KOPT-K1 (cell line): ENCODE measurements around the gene ENOX2.
"Not testable (repeated sequence)": the region's sequence is repeated elsewhere in the genome, so short reads cannot be mapped to it uniquely, and the experiment has no call there.

Source experiments
- H3K27ac ChIP-seq: fragments of 200-600 bp; sonication (generic); 2 replicates; pipeline ENCODE4 v1.5.1; 2016; ENCODE audit warnings: antibody characterized with exemption, mild to moderate bottlenecking, low read depth, low read length; ENCODE audit not compliant: poor library complexity, severe bottlenecking
- H3K36me3 ChIP-seq: fragments of 200-600 bp; sonication (generic); 2 replicates; pipeline ENCODE4 v1.5.1; 2017; ENCODE audit warnings: antibody characterized with exemption, mild to moderate bottlenecking, low read length, moderate library complexity; ENCODE audit not compliant: insufficient read depth
- H3K9me3 ChIP-seq: fragments of 200-600 bp; sonication (generic); 2 replicates; pipeline ENCODE4 v1.5.1; 2017; ENCODE audit warnings: antibody characterized with exemption, low read length, mild to moderate bottlenecking; ENCODE audit not compliant: insufficient read depth, poor library complexity, severe bottlenecking

Gene ENOX2

GRCh38 chrX:130719413-130719812 lies 183.6 kb downstream of the ENOX2 start:
- no peaks in the 10 kb centered on the region for H3K36me3 ChIP-seq
- H3K27ac ChIP-seq = no peak overlapping the region
- H3K9me3 ChIP-seq = no peaks in the 10 kb centered on the region

GRCh38 chrX:130718137-130718536 lies 184.9 kb downstream of the ENOX2 start:
- Histone ChIP-seq H3K27ac (no peak overlapping the region), H3K36me3 (no peaks in the 10 kb centered on the region), H3K9me3 (no peaks in the 10 kb centered on the region)

GRCh38 chrX:130716781-130717413 lies 186.1 kb downstream of the ENOX2 start:
- no peaks in the 10 kb centered on the region for H3K36me3 ChIP-seq
- no peaks in the 10 kb centered on the region for H3K9me3 ChIP-seq
- no peak overlapping the region for H3K27ac ChIP-seq

DNA sequence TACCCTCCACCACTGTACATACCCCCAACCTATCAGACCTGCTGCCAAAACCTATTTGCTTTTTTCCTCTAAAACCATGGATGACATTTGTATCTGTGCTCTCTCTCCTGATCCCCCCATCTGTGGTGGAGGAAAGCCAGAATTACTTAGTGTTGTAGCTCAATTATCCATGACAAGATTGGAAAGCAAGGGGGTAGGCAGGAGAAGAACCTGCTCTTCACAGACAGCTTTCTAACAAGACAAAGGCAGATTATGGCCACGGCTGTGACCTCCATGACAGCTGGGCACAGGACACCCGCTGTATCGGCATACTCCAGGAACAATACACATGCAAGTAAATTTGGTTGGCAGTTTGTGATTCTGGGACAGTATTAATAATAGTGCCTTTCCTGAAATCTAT lies 186.7 kb downstream of the ENOX2 start:
- H3K9me3 ChIP-seq = no peaks in the 10 kb centered on the region
- no peak overlapping the region for H3K27ac ChIP-seq
- no peaks in the 10 kb centered on the region for H3K36me3 ChIP-seq

- Histone ChIP-seq H3K9me3 (no peaks in the 10 kb centered on the region), H3K27ac (no peak overlapping the region)
Measured at GRCh38 chrX:130715299-130715698, 187.7 kb downstream of the ENOX2 start.

DNA sequence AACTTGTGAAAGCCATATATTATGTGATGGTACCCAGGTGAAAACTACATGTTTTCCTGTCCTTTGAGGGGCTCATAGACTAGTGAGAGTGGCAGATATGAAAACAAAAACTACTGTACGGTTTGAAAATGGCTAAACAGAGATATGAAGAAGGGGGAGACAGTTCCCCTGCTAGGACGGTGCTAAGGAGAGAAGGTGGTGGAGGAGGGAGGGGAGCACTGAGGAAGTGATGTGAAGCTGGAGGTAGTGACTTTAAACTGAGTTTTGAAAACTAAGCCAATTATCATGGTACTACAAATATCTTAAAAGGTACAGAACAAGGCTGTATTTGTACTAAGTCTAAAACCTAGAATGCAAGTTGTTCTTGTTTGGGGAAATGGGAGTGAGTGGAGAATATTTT lies 188.3 kb downstream of the ENOX2 start:
- Histone ChIP-seq H3K27ac (no peak overlapping the region), H3K36me3 (no peaks in the 10 kb centered on the region), H3K9me3 (no peaks in the 10 kb centered on the region)

More at GRCh38 chrX:130715299-130715698, 187.7 kb downstream of the ENOX2 start:
- no peaks in the 10 kb centered on the region for H3K36me3 ChIP-seq

GRCh38 chrX:130714135-130714534 lies 188.9 kb downstream of the ENOX2 start:
- Histone ChIP-seq H3K36me3 (no peaks in the 10 kb centered on the region), H3K27ac (no peak overlapping the region), H3K9me3 (no peaks in the 10 kb centered on the region)

DNA sequence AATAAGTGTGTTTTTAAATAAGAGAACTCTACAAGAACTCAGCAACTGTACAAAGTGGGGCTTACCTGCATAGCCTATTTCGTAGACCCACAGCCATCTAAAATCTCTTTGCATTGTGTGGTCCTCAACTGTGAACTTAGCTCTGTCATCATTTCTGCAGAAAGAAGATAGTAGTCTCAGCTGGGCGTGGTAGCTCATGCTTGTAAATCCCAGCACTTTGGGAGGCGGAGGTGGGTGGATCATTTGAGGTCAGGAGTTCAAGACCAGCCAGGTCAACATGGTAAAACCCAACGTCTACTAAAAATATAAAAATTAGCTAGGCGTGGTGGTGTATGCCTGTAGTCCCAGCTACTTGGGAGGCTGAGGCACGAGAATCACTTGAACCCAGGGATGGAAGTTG lies 193.8 kb downstream of the ENOX2 start:
- H3K9me3 ChIP-seq, H3K36me3 ChIP-seq, H3K27ac ChIP-seq: not testable (repeated sequence)

DNA sequence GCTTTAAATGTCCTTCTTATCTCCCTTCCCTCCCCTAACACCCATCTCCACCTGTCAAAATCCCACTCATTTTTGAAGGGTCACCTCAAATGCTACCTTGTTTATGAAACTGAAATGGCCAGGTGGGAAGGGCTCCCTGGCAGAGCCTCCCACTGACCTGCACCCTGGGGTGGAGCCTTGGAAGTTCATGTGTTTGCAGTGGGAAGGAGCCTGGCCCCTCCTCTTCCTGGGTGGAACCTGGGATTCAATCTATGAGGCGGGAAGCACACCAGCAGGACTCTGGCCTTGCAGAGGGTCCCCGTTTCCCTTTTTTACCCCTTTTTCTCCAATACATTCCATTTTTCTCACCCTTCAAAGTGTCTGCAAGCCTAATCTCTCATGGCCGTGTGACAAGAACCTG lies 197.4 kb downstream of the ENOX2 start:
- Histone ChIP-seq H3K27ac (no peak overlapping the region), H3K36me3 (no peaks in the 10 kb centered on the region), H3K9me3 (no peaks in the 10 kb centered on the region)

GRCh38 chrX:130704053-130705038 lies 198.7 kb downstream of the ENOX2 start:
- Histone ChIP-seq H3K9me3 (no peaks in the 10 kb centered on the region), H3K27ac (no peak overlapping the region), H3K36me3 (no peaks in the 10 kb centered on the region)

DNA sequence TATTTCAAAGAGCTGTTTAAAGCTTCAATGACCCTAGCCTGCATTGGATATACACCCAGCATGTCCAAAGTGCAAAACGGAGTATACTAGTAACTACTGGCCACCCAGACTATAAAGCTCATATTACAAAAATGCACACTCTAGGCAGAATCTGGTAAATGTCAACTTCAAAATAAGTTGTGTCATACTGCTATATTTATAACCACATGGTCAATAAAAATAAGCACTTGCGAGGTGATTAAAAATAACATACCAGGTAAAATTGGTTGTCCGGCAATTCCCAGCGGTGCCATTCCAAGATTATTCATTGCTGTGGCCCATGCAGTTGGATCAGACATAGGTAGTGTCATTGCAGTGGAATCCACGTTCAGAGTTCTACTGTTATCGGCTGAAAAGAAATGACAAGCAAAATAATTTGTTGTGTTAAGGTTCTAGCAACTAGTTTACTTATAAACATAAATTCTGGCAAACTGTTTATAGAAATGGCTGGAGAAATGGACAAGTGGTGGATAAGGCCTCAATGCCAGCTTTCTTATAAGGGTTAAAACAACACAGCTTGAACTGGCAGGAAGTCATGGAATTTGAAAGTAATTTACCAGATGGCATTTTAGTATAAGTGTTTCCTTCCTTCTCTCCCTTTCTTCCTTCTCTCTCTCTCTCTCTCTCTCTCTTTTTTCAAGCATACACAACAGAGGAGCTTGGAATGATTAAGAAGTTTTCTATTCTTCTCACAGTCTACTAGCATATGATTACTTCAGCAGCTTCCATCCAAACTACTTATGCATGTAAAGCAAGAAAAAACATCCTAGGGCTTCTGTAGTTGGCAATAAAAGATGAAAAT lies 199.9 kb downstream of the ENOX2 start:
- Histone ChIP-seq H3K27ac (no peak overlapping the region), H3K9me3 (no peaks in the 10 kb centered on the region), H3K36me3 (no peaks in the 10 kb centered on the region)

DNA sequence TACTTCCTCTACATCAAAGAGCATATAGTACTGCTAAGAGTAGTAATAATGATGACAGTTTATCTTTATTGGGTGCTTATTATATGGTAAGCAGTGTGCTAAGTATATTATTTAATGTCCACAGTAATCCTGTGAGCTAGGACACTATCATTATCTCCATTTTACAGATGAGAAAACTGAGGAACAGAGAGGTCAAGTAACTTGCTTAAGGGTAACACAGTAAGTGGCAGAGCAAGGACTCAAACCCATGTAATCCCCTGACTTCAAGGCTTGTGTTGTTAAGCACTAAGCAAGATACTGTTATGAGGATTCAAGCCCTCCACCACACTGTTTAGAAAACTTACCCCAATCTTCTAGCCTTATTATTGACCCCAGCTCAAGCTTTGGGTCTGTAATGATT lies 202.4 kb downstream of the ENOX2 start:
- H3K27ac ChIP-seq = no peak overlapping the region
- no peaks in the 10 kb centered on the region for H3K36me3 ChIP-seq
- H3K9me3 ChIP-seq = no peaks in the 10 kb centered on the region

- Histone ChIP-seq H3K27ac (no peak overlapping the region), H3K36me3 (no peaks in the 10 kb centered on the region), H3K9me3 (no peaks in the 10 kb centered on the region)
Measured at GRCh38 chrX:130699618-130700017, 203.4 kb downstream of the ENOX2 start.

DNA sequence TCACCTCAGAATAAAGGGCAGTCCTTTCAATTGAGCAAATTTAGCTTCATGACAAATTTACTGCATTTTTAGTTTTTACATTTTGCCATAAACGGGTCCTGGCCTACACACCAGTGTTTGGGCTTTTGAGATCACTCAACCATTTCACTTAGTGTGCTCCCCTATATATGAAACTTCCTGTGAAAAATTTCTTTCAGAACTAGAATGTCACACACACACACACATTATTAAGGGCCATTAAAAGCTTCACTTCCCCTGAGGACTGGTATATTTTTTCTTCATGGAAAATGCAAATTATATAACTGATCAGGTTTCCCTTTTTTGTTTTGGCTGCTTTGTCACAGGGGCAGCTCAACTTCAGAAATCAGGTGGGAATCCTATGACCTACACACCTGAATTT lies 206.5 kb downstream of the ENOX2 start:
- Histone ChIP-seq H3K27ac (no peak overlapping the region), H3K36me3 (no peaks in the 10 kb centered on the region), H3K9me3 (no peaks in the 10 kb centered on the region)

DNA sequence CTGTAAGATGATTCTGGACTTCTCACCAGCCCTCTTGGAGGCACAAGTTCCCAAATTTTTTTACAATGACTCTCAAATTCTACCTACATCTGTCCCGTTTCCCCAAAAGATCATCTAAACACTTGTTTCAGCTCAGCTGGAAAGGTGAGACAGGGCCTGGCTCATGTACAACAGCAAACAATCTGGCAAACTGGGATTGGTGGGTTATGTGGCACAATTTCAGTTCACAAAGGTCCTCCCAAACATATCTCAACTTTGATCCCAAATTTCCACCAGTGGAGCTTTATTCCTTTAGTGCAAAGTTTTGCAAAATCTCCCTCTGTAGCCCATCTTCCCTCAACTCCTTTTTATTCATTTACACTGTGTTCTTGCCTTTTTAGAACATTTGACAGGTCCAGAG lies 207.1 kb downstream of the ENOX2 start:
- Histone ChIP-seq H3K36me3 (no peaks in the 10 kb centered on the region), H3K27ac (no peak overlapping the region), H3K9me3 (no peaks in the 10 kb centered on the region)
